Occipital lobe (tissue), 2 donors: Measurements from ENCODE around the gene ERFE. TPM values are rescaled to one million over a fixed set of nuclear protein-coding genes. Genes with fewer than 3 reads are reported as not detected.

Experiments
- DNase-seq: peaks from one replicate; lab custom pipeline; 2025; lab: John Stamatoyannopoulos, UW
- total RNA-seq: library from RNA; depleted of rRNA; stranded (reverse); fragments of >200 nt; gene quantifications from one replicate; pipeline ENCODE4 v1.2.3, GENCODE V29; 2014

Gene ERFE
- total RNA-seq, 1 donor from 2014 or later: 1.6 TPM

GRCh38 chr2:238155051-238155760, 3.6 kb upstream of the ERFE start:
- DNase-seq: no peak

GRCh38 chr2:238155761-238156694, 2.7 kb upstream of the ERFE start:
- DNase-seq: no peak

GRCh38 chr2:238157506-238158017, 1.2 kb upstream of the ERFE start:
- DNase-seq: no peak

- no peak for DNase-seq
Measured at GRCh38 chr2:238158018-238158508, 707 bp upstream of the ERFE start.

GRCh38 chr2:238159071-238159539, 335 bp downstream of the ERFE start:
- no peak for DNase-seq

- DNase-seq: no peak
Measured at GRCh38 chr2:238159661-238160205, 963 bp downstream of the ERFE start.

GRCh38 chr2:238160206-238161129, 1.7 kb downstream of the ERFE start:
- no peak for DNase-seq

- no peak for DNase-seq
Measured at GRCh38 chr2:238161291-238162051, 2.7 kb downstream of the ERFE start.

- DNase-seq: no peak
Measured at GRCh38 chr2:238162251-238162845, 3.6 kb downstream of the ERFE start.

GRCh38 chr2:238162846-238163441, 4.2 kb downstream of the ERFE start:
- DNase-seq: no peak

GRCh38 chr2:238163481-238164198, 4.9 kb downstream of the ERFE start:
- no peak for DNase-seq

GRCh38 chr2:238164906-238165287, 6.1 kb downstream of the ERFE start:
- DNase-seq: no peak

GRCh38 chr2:238165288-238165921, 6.6 kb downstream of the ERFE start:
- no peak for DNase-seq

GRCh38 chr2:238166391-238167343, 7.9 kb downstream of the ERFE start:
- no peak for DNase-seq

GRCh38 chr2:238167344-238167715, 8.6 kb downstream of the ERFE start:
- DNase-seq: no peak

GRCh38 chr2:238167761-238168160, 9.0 kb downstream of the ERFE start:
- no peak for DNase-seq
